Panc1 (cell line): ENCODE measurements around the gene FXYD4. TPM values are rescaled to one million over a fixed set of nuclear protein-coding genes. Genes with fewer than 3 reads are reported as not detected.

Experiments used
- ATAC-seq: fragments of 200-7000 bp; cut with Tn5 transposase; 2 replicates; pipeline ENCODE4 v1.9.1; 2020; ENCODE audit warnings: mild to moderate bottlenecking, moderate library complexity
- BruUV-seq: library from RNA; stranded (reverse); fragments of 400-500 nt; replicated peaks from 2 replicates; lab custom pipeline; 2021; lab: Mats Ljungman, UMichigan
- CTCF ChIA-PET: fragments of 300-600 bp; sonication (Branson Sonifier 250); formaldehyde crosslinking; loops from one replicate; lab custom pipeline; 2022; ENCODE audit warnings: antibody characterized with exemption; lab: Charles Lee
- POLR2A ChIA-PET: fragments of 300-600 bp; sonication (Branson Sonifier 250); formaldehyde crosslinking; loops from one replicate; lab custom pipeline; 2022; ENCODE audit warnings: antibody characterized with exemption; lab: Charles Lee
- DNase-seq: peaks from one replicate; pipeline ENCODE4 v3.0.0-alpha.2; 2010; ENCODE audit warnings: low read depth, low spot score
- H3K27ac ChIP-seq: 2 replicates; pipeline ENCODE4 v1.5.1; 2011; ENCODE audit warnings: mild to moderate bottlenecking, low read length, inconsistent platforms
- H3K27me3 ChIP-seq: fragments of 200-500 bp; sonication (Bioruptor generic); 2 replicates; pipeline ENCODE4 v1.6.0; 2014; ENCODE audit warnings: low read length, inconsistent platforms; ENCODE audit not compliant: control insufficient read depth, insufficient read depth
- H3K36me3 ChIP-seq: fragments of 200-500 bp; sonication (Bioruptor generic); 2 replicates; pipeline ENCODE4 v1.5.1; 2014; ENCODE audit warnings: inconsistent platforms, mild to moderate bottlenecking, low read length, moderate library complexity; ENCODE audit not compliant: control insufficient read depth, insufficient read depth
- H3K4me1 ChIP-seq: 2 replicates; pipeline ENCODE4 v1.5.1; 2011; ENCODE audit warnings: inconsistent platforms, mild to moderate bottlenecking, low read length, moderate library complexity; ENCODE audit not compliant: control insufficient read depth, insufficient read depth
- H3K4me3 ChIP-seq, 2 experiments: 2 replicates each; pipeline ENCODE4 v1.5.1; 2011 to 2012; ENCODE audit warnings: low read depth in 2 of 2, low read length in 2 of 2, mild to moderate bottlenecking in 2 of 2, inconsistent platforms in 1 of 2, moderate library complexity in 1 of 2
- H3K9me3 ChIP-seq: fragments of 200-500 bp; sonication (Bioruptor generic); 2 replicates; pipeline ENCODE4 v1.5.1; 2014; ENCODE audit warnings: low read depth, mild to moderate bottlenecking, inconsistent platforms, low read length, moderate library complexity; ENCODE audit not compliant: control insufficient read depth, insufficient read depth
- CTCF ChIP-seq: fragments of 450-650 bp; IDR thresholded peaks from 2 replicates; pipeline ENCODE4 v1.5.1; 2017; ENCODE audit warnings: mild to moderate bottlenecking
- POLR2AphosphoS5 ChIP-seq: IDR thresholded peaks from 2 replicates; pipeline ENCODE4 v1.6.1; 2012; ENCODE audit warnings: mild to moderate bottlenecking, low read depth, low read length, moderate library complexity
- REST ChIP-seq, 2 experiments: IDR thresholded peaks; 2 replicates each; pipeline ENCODE4 v1.6.1; 2011 to 2012; ENCODE audit warnings: low read depth in 2 of 2, control low read depth in 1 of 2, low read length in 1 of 2, mild to moderate bottlenecking in 1 of 2, moderate library complexity in 1 of 2; ENCODE audit not compliant: insufficient read depth in 1 of 2
- SIN3A ChIP-seq: IDR thresholded peaks from 2 replicates; pipeline ENCODE4 v1.6.1; 2012; ENCODE audit warnings: low read depth, mild to moderate bottlenecking, low read length, moderate library complexity, borderline replicate concordance; ENCODE audit not compliant: insufficient read depth
- TCF7L2 ChIP-seq: IDR thresholded peaks from 2 replicates; pipeline ENCODE4 v1.6.1; 2011; ENCODE audit warnings: mild to moderate bottlenecking, low read depth, low read length, inconsistent platforms
- in situ Hi-C: cut with HindIII; loops from 2 replicates; pipeline ENCODE4 v1.10.0; 2016; ENCODE audit warnings: low sequenced_read_pairs, low pct_unique_long_range_greater_than_20kb
- intact Hi-C: fragments of 100-400 bp; cut with micrococcal nuclease; formaldehyde crosslinking; loops from one replicate; pipeline ENCODE4 v1.10.0; 2022; ENCODE audit not compliant: unreplicated experiment
- total RNA-seq: library from RNA; stranded (reverse); gene quantifications from one replicate; pipeline ENCODE4 v1.2.1, GENCODE V29; 2021; ENCODE audit not compliant: unreplicated experiment

The FXYD4 gene
- total RNA-seq, 1 experiment from 2014 or later: not detected

- Histone ChIP-seq H3K27ac (no peak overlapping the region; the same call in 1 of the 2 replicates), H3K4me3 (no peak overlapping the region), H3K4me1 (peaks cover 19% of the 10 kb centered on the region), H3K36me3 (peaks cover 75% of the 10 kb centered on the region), H3K27me3 (no peaks in the 10 kb centered on the region), H3K9me3 (no peaks in the 10 kb centered on the region)
- TF ChIP-seq TCF7L2 (no peak), REST (IDR thresholded peaks at IDR 0.05; ENCODE audit: insufficient read depth in 1 of 2, low read depth in 2 of 2, low read length in 1 of 2) (no peak), SIN3A (no peak), CTCF (no peak), POLR2AphosphoS5 (no peak; the same call in 1 of the 2 replicates)
- ATAC-seq (no peak), DNase-seq (no peak)
- in situ Hi-C loops (no loop called here), intact Hi-C loops (no loop called here)
- BruUV-seq: no TSS peak
- CTCF ChIA-PET: interaction anchor here (0.6 kb wide), 1 partner anchor 62 kb away, joined by 3 read pairs; no protein-coding TSS in a partner anchor
- POLR2A ChIA-PET: no interaction called here
Observed at GRCh38 chr10:43390333-43390732, 18.9 kb downstream of the FXYD4 start.

DNA sequence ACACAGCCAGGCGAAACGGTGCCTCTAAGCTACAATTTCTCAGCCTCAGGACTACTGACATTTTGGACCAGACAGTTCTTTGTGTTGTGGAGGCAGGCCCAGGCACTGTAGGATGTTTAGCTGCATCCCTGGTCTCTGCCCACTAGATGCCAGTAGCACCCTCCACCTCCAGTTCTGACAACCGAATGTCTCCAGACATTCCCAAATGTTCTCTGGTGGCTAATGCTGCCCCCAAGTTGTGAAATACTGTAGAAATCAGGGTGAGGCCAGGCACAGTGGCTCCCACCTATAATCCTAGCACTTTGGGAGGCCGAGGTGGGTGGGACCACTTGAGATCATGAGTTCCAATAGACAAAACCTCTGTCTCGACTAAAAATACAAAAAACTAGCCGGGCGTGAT is 19.3 kb downstream of the FXYD4 start:
- Histone ChIP-seq H3K4me3 (no peak overlapping the region), H3K9me3 (no peaks in the 10 kb centered on the region), H3K27ac (no peak overlapping the region), H3K4me1 (peaks cover 23% of the 10 kb centered on the region), H3K36me3 (peaks cover 74% of the 10 kb centered on the region), H3K27me3 (no peaks in the 10 kb centered on the region)
- POLR2A ChIA-PET: no interaction called here
- in situ Hi-C loops (no loop called here), intact Hi-C loops (no loop called here)
- ATAC-seq (peak; percentile 65), DNase-seq (no peak)
- no peak for TF ChIP-seq REST (IDR thresholded peaks at IDR 0.05; ENCODE audit: insufficient read depth in 1 of 2, low read depth in 2 of 2, low read length in 1 of 2)
- no peak for TF ChIP-seq POLR2AphosphoS5
- peak; percentile 79 for TF ChIP-seq CTCF
- CTCF ChIA-PET: interaction anchor here (0.6 kb wide), 1 partner anchor 62 kb away, joined by 3 read pairs; no protein-coding TSS in a partner anchor
- BruUV-seq: no TSS peak
